C4-2B (cell line): ENCODE results near the gene PIM3.

Experiments
- CTCF ChIP-seq: fragments of 450-650 bp; conservative IDR thresholded peaks from 2 replicates; pipeline ENCODE4 v1.5.1; 2017; ENCODE audit warnings: mild to moderate bottlenecking
- ZFX ChIP-seq: fragments of 450-650 bp; IDR thresholded peaks from 2 replicates; pipeline ENCODE4 v1.6.1; 2017

GRCh38 chr22:49934160-49934890 is 26.2 kb upstream of the PIM3 start:
- no peak for TF ChIP-seq CTCF
- no peak for TF ChIP-seq ZFX
